Smooth muscle cell of the coronary artery (primary cell): ENCODE results near the gene VPS4B. TPM values are rescaled to one million over a fixed set of nuclear protein-coding genes. Genes with fewer than 3 reads are reported as not detected.

ENCODE experiments used
- total RNA-seq: library from RNA; depleted of rRNA; stranded (reverse); fragments of >200 nt; gene quantifications from 2 replicates; pipeline ENCODE4 v1.2.3, GENCODE V29; 2014; ENCODE audit warnings: low replicate concordance

Gene VPS4B
- 25.7 and 35.9 TPM in 2 replicates for total RNA-seq

DNA sequence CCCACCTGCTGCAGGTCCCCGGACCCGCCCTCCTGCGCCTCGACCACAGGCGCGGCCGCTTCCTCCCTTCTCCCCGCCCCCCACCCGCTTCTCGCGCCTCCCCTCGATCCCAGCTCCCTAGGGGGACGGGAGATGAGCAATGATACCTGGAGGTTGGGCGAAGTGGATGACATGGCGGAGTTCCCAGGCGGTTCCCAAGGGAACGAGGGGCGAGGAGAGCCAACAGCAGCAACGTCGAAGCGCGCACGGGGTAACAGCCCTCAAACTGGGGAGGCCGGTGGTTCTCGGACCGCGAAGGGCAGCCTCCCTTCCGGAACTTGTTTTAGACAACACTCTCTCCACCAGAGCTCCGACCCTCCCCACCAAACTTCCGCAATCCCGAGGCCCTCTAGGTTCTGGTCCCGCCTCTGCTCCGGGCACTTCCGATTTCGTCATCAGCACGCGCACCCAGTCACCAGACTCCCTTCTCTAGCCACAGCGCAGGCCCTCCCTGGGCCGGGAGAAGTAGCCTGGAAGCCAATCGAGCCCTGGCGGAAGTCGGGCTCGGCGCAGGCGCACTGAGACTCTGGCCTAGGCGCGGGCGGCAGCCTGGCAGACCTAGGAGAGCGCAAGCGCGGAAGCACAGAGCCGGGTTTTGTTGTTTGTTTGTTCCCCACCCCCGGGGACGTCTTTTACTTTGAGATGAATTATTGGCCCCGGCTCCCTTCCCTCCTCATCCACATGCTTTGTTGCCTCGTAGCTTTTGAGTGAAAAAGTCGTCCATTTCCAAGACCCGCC lies at the start of gene VPS4B:
Gene VPS4B, minus strand, starts transcription at position 390 of the 777 bp plus-strand sequence. Its CDS starts 217 bp downstream, at position 173.

DNA sequence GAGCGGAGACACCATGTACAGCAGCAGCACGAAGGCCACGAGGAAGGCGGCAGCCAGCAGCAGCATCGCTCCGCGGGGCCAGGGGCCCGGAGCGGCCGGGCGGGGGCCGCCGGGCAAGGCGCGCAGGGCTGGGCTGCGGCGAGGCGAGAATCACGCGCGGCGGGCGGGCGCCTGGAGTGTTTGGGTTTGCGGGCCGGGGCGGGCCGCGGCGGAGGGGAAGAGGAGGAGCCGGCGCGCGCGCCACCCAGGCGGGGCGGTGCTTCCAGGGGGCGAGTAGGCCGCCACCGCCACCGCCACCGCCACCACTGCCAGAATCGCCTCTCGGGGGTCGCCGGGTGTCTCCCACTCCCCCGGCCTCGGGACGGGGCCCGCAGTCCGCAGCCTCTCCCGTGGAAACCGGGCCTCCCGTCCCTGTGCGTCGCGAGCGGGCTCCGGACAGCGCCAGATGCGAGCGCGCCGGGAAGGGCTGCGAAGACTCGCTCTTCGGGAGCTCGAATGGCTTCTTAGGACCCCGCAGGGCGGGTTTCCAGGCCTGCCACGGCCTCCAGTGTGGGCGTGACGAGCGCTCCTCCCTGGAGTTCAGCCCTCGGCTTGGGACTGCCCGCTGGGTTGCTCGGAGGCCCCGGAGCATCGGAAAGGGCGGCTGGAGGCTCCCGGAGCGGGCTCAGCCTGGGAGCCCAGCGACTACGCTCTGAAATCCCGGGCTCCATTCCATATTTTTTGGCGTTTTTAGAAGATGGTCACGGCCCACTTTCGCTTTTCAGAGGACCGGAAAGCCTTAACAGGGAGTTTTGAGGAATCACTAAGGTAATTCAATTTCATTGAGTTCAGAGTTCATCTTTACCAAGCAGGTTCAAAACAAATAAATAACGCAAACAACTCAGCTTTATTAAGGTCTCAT lies 55.0 kb downstream of the VPS4B start, which contains the start of gene KDSR:
Gene KDSR, minus strand, starts transcription at position 154 of the 901 bp plus-strand sequence. Its CDS starts 88 bp downstream, at position 66.

Other genes with a start within 250 kb of the VPS4B start
- gene BCL2, start 102.7 kb downstream of the VPS4B start, total RNA-seq: 0.60 and 7.3 TPM in 2 replicates
- gene KDSR, start 55.3 kb downstream of the VPS4B start, total RNA-seq: 17.8 and 44.1 TPM in 2 replicates
- gene SERPINB5, start 54.5 kb upstream of the VPS4B start, total RNA-seq: not detected in 2 replicates
- gene SERPINB12, start 119.9 kb upstream of the VPS4B start, total RNA-seq: not detected in 2 replicates
- gene SERPINB13, start 164.9 kb upstream of the VPS4B start, total RNA-seq: not detected in 2 replicates
- 3.7 TPM in 1 of 2 replicates, not detected in the other for gene SERPINB4, start 221.8 kb upstream of the VPS4B start, total RNA-seq
- gene SERPINB3, start 239.4 kb upstream of the VPS4B start, total RNA-seq: 2.3 TPM in 1 of 2 replicates, not detected in the other